ENCODE data around the gene CDC14B.

CDC14B gene

GRCh38 chr9:96551403-96551802 is 68.2 kb downstream of the CDC14B start:
- TF ChIP-seq REST (IDR thresholded peaks at IDR 0.05; ENCODE audit: insufficient read depth in 1 of 2, low read depth in 2 of 2, low read length in 2 of 2) (no peak), TAF1 (IDR thresholded peaks at IDR 0.05; ENCODE audit: borderline replicate concordance, insufficient read depth, low read length) (no peak), FOXP2 (optimal IDR thresholded peaks at IDR 0.05; ENCODE audit: borderline replicate concordance, extremely low read depth, extremely low read length, insufficient read depth) (no peak), SIN3A (IDR thresholded peaks at IDR 0.05; ENCODE audit: borderline replicate concordance, insufficient read depth, low read length) (no peak)

GRCh38 chr9:96550659-96551058 is 69.0 kb downstream of the CDC14B start:
- no peak for TF ChIP-seq POLR2AphosphoS5 (IDR thresholded peaks at IDR 0.05; ENCODE audit: low read depth, low read length)
- TF ChIP-seq REST (IDR thresholded peaks at IDR 0.05; ENCODE audit: insufficient read depth in 1 of 2, low read depth in 2 of 2, low read length in 2 of 2): no peak
- no peak for TF ChIP-seq SIN3A (IDR thresholded peaks at IDR 0.05; ENCODE audit: borderline replicate concordance, insufficient read depth, low read length)
- no peak for TF ChIP-seq TAF1 (IDR thresholded peaks at IDR 0.05; ENCODE audit: borderline replicate concordance, insufficient read depth, low read length)
- no peak for TF ChIP-seq FOXP2 (optimal IDR thresholded peaks at IDR 0.05; ENCODE audit: borderline replicate concordance, extremely low read depth, extremely low read length, insufficient read depth)

GRCh38 chr9:96540106-96540505 is 79.5 kb downstream of the CDC14B start:
- TF ChIP-seq POLR2AphosphoS5 (IDR thresholded peaks at IDR 0.05; ENCODE audit: low read depth, low read length) (no peak), SIN3A (IDR thresholded peaks at IDR 0.05; ENCODE audit: borderline replicate concordance, insufficient read depth, low read length) (no peak), REST (IDR thresholded peaks at IDR 0.05; ENCODE audit: insufficient read depth in 1 of 2, low read depth in 2 of 2, low read length in 2 of 2) (no peak), TAF1 (IDR thresholded peaks at IDR 0.05; ENCODE audit: borderline replicate concordance, insufficient read depth, low read length) (no peak), FOXP2 (optimal IDR thresholded peaks at IDR 0.05; ENCODE audit: borderline replicate concordance, extremely low read depth, extremely low read length, insufficient read depth) (no peak)

GRCh38 chr9:96532173-96532572 is 87.5 kb downstream of the CDC14B start:
- TF ChIP-seq TAF1 (IDR thresholded peaks at IDR 0.05; ENCODE audit: borderline replicate concordance, insufficient read depth, low read length): no peak
- TF ChIP-seq POLR2AphosphoS5 (IDR thresholded peaks at IDR 0.05; ENCODE audit: low read depth, low read length): no peak
- TF ChIP-seq SIN3A (IDR thresholded peaks at IDR 0.05; ENCODE audit: borderline replicate concordance, insufficient read depth, low read length): no peak
- TF ChIP-seq FOXP2 (optimal IDR thresholded peaks at IDR 0.05; ENCODE audit: borderline replicate concordance, extremely low read depth, extremely low read length, insufficient read depth): no peak
- TF ChIP-seq REST (IDR thresholded peaks at IDR 0.05; ENCODE audit: insufficient read depth in 1 of 2, low read depth in 2 of 2, low read length in 2 of 2): no peak

GRCh38 chr9:96524764-96525163 is 94.9 kb downstream of the CDC14B start:
- TF ChIP-seq REST (IDR thresholded peaks at IDR 0.05; ENCODE audit: insufficient read depth in 1 of 2, low read depth in 2 of 2, low read length in 2 of 2): no peak
- TF ChIP-seq POLR2AphosphoS5 (IDR thresholded peaks at IDR 0.05; ENCODE audit: low read depth, low read length): no peak
- no peak for TF ChIP-seq SIN3A (IDR thresholded peaks at IDR 0.05; ENCODE audit: borderline replicate concordance, insufficient read depth, low read length)
- TF ChIP-seq FOXP2 (optimal IDR thresholded peaks at IDR 0.05; ENCODE audit: borderline replicate concordance, extremely low read depth, extremely low read length, insufficient read depth): no peak
- no peak for TF ChIP-seq TAF1 (IDR thresholded peaks at IDR 0.05; ENCODE audit: borderline replicate concordance, insufficient read depth, low read length)
